GM08714 (cell line): Measurements from ENCODE around the gene P2RY13.

ENCODE experiments used
- H3K4me3 ChIP-seq: fragments of 200-500 bp; sonication (Bioruptor generic); 2 replicates; pipeline ENCODE4 v1.5.1; 2014; ENCODE audit warnings: mild to moderate bottlenecking, low read length, inconsistent platforms
- ZNF274 ChIP-seq: IDR thresholded peaks from 2 replicates; pipeline ENCODE4 v1.6.1; 2012; ENCODE audit warnings: mild to moderate bottlenecking, low read depth, low read length

P2RY13 gene

GRCh38 chr3:151290673-151291072 is 38.7 kb downstream of the P2RY13 start:
- no peak overlapping the region for H3K4me3 ChIP-seq
- no peak for TF ChIP-seq ZNF274

GRCh38 chr3:151289445-151289844 is 39.9 kb downstream of the P2RY13 start:
- no peak overlapping the region for H3K4me3 ChIP-seq
- no peak for TF ChIP-seq ZNF274

- H3K4me3 ChIP-seq, result no peak overlapping the region
- no peak for TF ChIP-seq ZNF274
These were observed 43.4 kb downstream of the P2RY13 start for GRCh38 chr3:151285940-151286339.

GRCh38 chr3:151283907-151284461 is 45.4 kb downstream of the P2RY13 start:
- no peak for TF ChIP-seq ZNF274
- no peak overlapping the region for H3K4me3 ChIP-seq

GRCh38 chr3:151283387-151283786 is 46.0 kb downstream of the P2RY13 start:
- TF ChIP-seq ZNF274, result no peak
- H3K4me3 ChIP-seq, result no peak overlapping the region

GRCh38 chr3:151282921-151283320 is 46.4 kb downstream of the P2RY13 start:
- no peak for TF ChIP-seq ZNF274
- no peak overlapping the region for H3K4me3 ChIP-seq

GRCh38 chr3:151281671-151282324 is 47.6 kb downstream of the P2RY13 start:
- TF ChIP-seq ZNF274, result no peak
- no peak overlapping the region for H3K4me3 ChIP-seq

- no peak within 1 kb of the TSS for H3K4me3 ChIP-seq
These were observed 51.1 kb downstream of the P2RY13 start, which contains the start of gene P2RY14 for GRCh38 chr3:151278230-151278629. P2RY14 (minus strand) TSS chr3:151278542; CDS start chr3:151214316, 64,226 bp downstream.

GRCh38 chr3:151276687-151277042 is 52.7 kb downstream of the P2RY13 start:
- no peak for TF ChIP-seq ZNF274
- no peak overlapping the region; the same call in 1 of the 2 replicates for H3K4me3 ChIP-seq

More at GRCh38 chr3:151278230-151278629, 51.1 kb downstream of the P2RY13 start, which contains the start of gene P2RY14:
- no peak for TF ChIP-seq ZNF274
